Panc1 (cell line): Measurements from ENCODE around the gene CHMP4A. TPM values are rescaled to one million over a fixed set of nuclear protein-coding genes. Genes with fewer than 3 reads are reported as not detected.

Source experiments
- ATAC-seq: fragments of 200-7000 bp; cut with Tn5 transposase; 2 replicates; pipeline ENCODE4 v1.9.1; 2020; ENCODE audit warnings: mild to moderate bottlenecking, moderate library complexity
- BruUV-seq: library from RNA; stranded (reverse); fragments of 400-500 nt; replicated peaks from 2 replicates; lab custom pipeline; 2021; lab: Mats Ljungman, UMichigan
- CTCF ChIA-PET: fragments of 300-600 bp; sonication (Branson Sonifier 250); formaldehyde crosslinking; loops from one replicate; lab custom pipeline; 2022; ENCODE audit warnings: antibody characterized with exemption; lab: Charles Lee
- POLR2A ChIA-PET: fragments of 300-600 bp; sonication (Branson Sonifier 250); formaldehyde crosslinking; loops from one replicate; lab custom pipeline; 2022; ENCODE audit warnings: antibody characterized with exemption; lab: Charles Lee
- DNase-seq: peaks from one replicate; pipeline ENCODE4 v3.0.0-alpha.2; 2010; ENCODE audit warnings: low read depth, low spot score
- H3K27ac ChIP-seq: 2 replicates; pipeline ENCODE4 v1.5.1; 2011; ENCODE audit warnings: mild to moderate bottlenecking, low read length, inconsistent platforms
- H3K27me3 ChIP-seq: fragments of 200-500 bp; sonication (Bioruptor generic); 2 replicates; pipeline ENCODE4 v1.6.0; 2014; ENCODE audit warnings: low read length, inconsistent platforms; ENCODE audit not compliant: control insufficient read depth, insufficient read depth
- H3K36me3 ChIP-seq: fragments of 200-500 bp; sonication (Bioruptor generic); 2 replicates; pipeline ENCODE4 v1.5.1; 2014; ENCODE audit warnings: inconsistent platforms, mild to moderate bottlenecking, low read length, moderate library complexity; ENCODE audit not compliant: control insufficient read depth, insufficient read depth
- H3K4me1 ChIP-seq: 2 replicates; pipeline ENCODE4 v1.5.1; 2011; ENCODE audit warnings: inconsistent platforms, mild to moderate bottlenecking, low read length, moderate library complexity; ENCODE audit not compliant: control insufficient read depth, insufficient read depth
- H3K4me3 ChIP-seq, 2 experiments: 2 replicates each; pipeline ENCODE4 v1.5.1; 2011 to 2012; ENCODE audit warnings: low read depth in 2 of 2, low read length in 2 of 2, mild to moderate bottlenecking in 2 of 2, inconsistent platforms in 1 of 2, moderate library complexity in 1 of 2
- H3K9me3 ChIP-seq: fragments of 200-500 bp; sonication (Bioruptor generic); 2 replicates; pipeline ENCODE4 v1.5.1; 2014; ENCODE audit warnings: low read depth, mild to moderate bottlenecking, inconsistent platforms, low read length, moderate library complexity; ENCODE audit not compliant: control insufficient read depth, insufficient read depth
- CTCF ChIP-seq: fragments of 450-650 bp; IDR thresholded peaks from 2 replicates; pipeline ENCODE4 v1.5.1; 2017; ENCODE audit warnings: mild to moderate bottlenecking
- POLR2AphosphoS5 ChIP-seq: IDR thresholded peaks from 2 replicates; pipeline ENCODE4 v1.6.1; 2012; ENCODE audit warnings: mild to moderate bottlenecking, low read depth, low read length, moderate library complexity
- REST ChIP-seq, 2 experiments: IDR thresholded peaks; 2 replicates each; pipeline ENCODE4 v1.6.1; 2011 to 2012; ENCODE audit warnings: low read depth in 2 of 2, control low read depth in 1 of 2, low read length in 1 of 2, mild to moderate bottlenecking in 1 of 2, moderate library complexity in 1 of 2; ENCODE audit not compliant: insufficient read depth in 1 of 2
- SIN3A ChIP-seq: IDR thresholded peaks from 2 replicates; pipeline ENCODE4 v1.6.1; 2012; ENCODE audit warnings: low read depth, mild to moderate bottlenecking, low read length, moderate library complexity, borderline replicate concordance; ENCODE audit not compliant: insufficient read depth
- TCF7L2 ChIP-seq: IDR thresholded peaks from 2 replicates; pipeline ENCODE4 v1.6.1; 2011; ENCODE audit warnings: mild to moderate bottlenecking, low read depth, low read length, inconsistent platforms
- in situ Hi-C: cut with HindIII; loops from 2 replicates; pipeline ENCODE4 v1.10.0; 2016; ENCODE audit warnings: low sequenced_read_pairs, low pct_unique_long_range_greater_than_20kb
- intact Hi-C: fragments of 100-400 bp; cut with micrococcal nuclease; formaldehyde crosslinking; loops from one replicate; pipeline ENCODE4 v1.10.0; 2022; ENCODE audit not compliant: unreplicated experiment
- total RNA-seq: library from RNA; stranded (reverse); gene quantifications from one replicate; pipeline ENCODE4 v1.2.1, GENCODE V29; 2021; ENCODE audit not compliant: unreplicated experiment

CHMP4A gene
- total RNA-seq, 1 experiment from 2014 or later = 42.4 TPM

- in situ Hi-C loops (no loop called here), intact Hi-C loops (no loop called here)
- POLR2A ChIA-PET = no interaction called here
- H3K9me3 ChIP-seq = no peaks in the 10 kb centered on the region
- no peak for TF ChIP-seq SIN3A
- TF ChIP-seq POLR2AphosphoS5 = no peak; the same call in 1 of the 2 replicates
- no peak for TF ChIP-seq TCF7L2
- TF ChIP-seq REST (IDR thresholded peaks at IDR 0.05; ENCODE audit: insufficient read depth in 1 of 2, low read depth in 2 of 2, low read length in 1 of 2) = no peak
- TF ChIP-seq CTCF = no peak
- CTCF ChIA-PET = no interaction called here
- 0 out of 2 replicates have a peak, but pooled peaks cover 2% of the 10 kb centered on the region for H3K36me3 ChIP-seq
- H3K4me3 ChIP-seq = no peak overlapping the region
- no TSS peak for BruUV-seq
- no peak overlapping the region for H3K27ac ChIP-seq
- no peaks in the 10 kb centered on the region for H3K27me3 ChIP-seq
- ATAC-seq = no peak
- no peaks in the 10 kb centered on the region; the same call in 1 of the 2 replicates for H3K4me1 ChIP-seq
- DNase-seq = no peak
These were observed 31.8 kb downstream of the CHMP4A start for GRCh38 chr14:24181371-24182077.

- Histone ChIP-seq H3K36me3 (no peaks in the 10 kb centered on the region), H3K4me1 (no peaks in the 10 kb centered on the region; the same call in 1 of the 2 replicates), H3K4me3 (no peak overlapping the region), H3K27me3 (no peaks in the 10 kb centered on the region), H3K27ac (no peak overlapping the region), H3K9me3 (no peaks in the 10 kb centered on the region)
- in situ Hi-C loops (no loop called here), intact Hi-C loops (no loop called here)
- TF ChIP-seq TCF7L2 (no peak), SIN3A (no peak), CTCF (no peak), REST (IDR thresholded peaks at IDR 0.05; ENCODE audit: insufficient read depth in 1 of 2, low read depth in 2 of 2, low read length in 1 of 2) (no peak), POLR2AphosphoS5 (no peak)
- no TSS peak for BruUV-seq
- ChIA-PET CTCF (no interaction called here), POLR2A (no interaction called here)
- ATAC-seq (no peak), DNase-seq (no peak)
These were observed 33.1 kb downstream of the CHMP4A start for GRCh38 chr14:24179961-24180796.
